Upper lobe of right lung (tissue), 1 donor: ENCODE measurements around the gene CAPNS2. TPM values are rescaled to one million over a fixed set of nuclear protein-coding genes. Genes with fewer than 3 reads are reported as not detected.
A peak's percentile ranks its signal among the peaks of the same experiment; 100 is the strongest.

Source experiments
- ATAC-seq: fragments of 200-7000 bp; cut with Tn5 transposase; one replicate; pipeline ENCODE4 v1.9.1; 2020; ENCODE audit warnings: mild to moderate bottlenecking, moderate library complexity
- DNase-seq: peaks from one replicate; pipeline ENCODE4 v3.0.0-alpha.2; 2020
- H3K27ac ChIP-seq: fragments of 200-600 bp; one replicate; pipeline ENCODE4 v1.8.0; 2022
- H3K27me3 ChIP-seq: fragments of 200-600 bp; one replicate; pipeline ENCODE4 v1.8.0; 2022; ENCODE audit warnings: mild to moderate bottlenecking
- H3K36me3 ChIP-seq: fragments of 200-600 bp; one replicate; pipeline ENCODE4 v1.8.0; 2022
- H3K4me1 ChIP-seq: fragments of 200-600 bp; one replicate; pipeline ENCODE4 v1.8.0; 2022
- H3K4me3 ChIP-seq: fragments of 200-600 bp; one replicate; pipeline ENCODE4 v1.8.0; 2022; ENCODE audit warnings: mild to moderate bottlenecking
- H3K9me3 ChIP-seq: fragments of 200-600 bp; one replicate; pipeline ENCODE4 v1.8.0; 2022
- CTCF ChIP-seq: fragments of 200-600 bp; IDR thresholded peaks from one replicate; pipeline ENCODE4 v1.8.0; 2022; ENCODE audit warnings: antibody characterized with exemption
- intact Hi-C: fragments of 100-400 bp; cut with DNase I; formaldehyde crosslinking; loops from one replicate; pipeline ENCODE4 v1.11.0; 2022
- long read RNA-seq: library from polyadenylated mRNA; unstranded; transcript quantifications from one replicate; pipeline ENCODE4 v2.0.0, GENCODE V29; 2021
- total RNA-seq: library from RNA; stranded (reverse); fragmentation: NEBNext Ultra II Directional; extraction: Animal tissue kit (Norgen Biotek cat#: 25700); gene quantifications from one replicate; pipeline ENCODE4 v1.2.1, GENCODE V29; 2021
- donor health status: DM: no; HTN: yes; CAD: no; lungs with severe emphysema.

CAPNS2 gene
- total RNA-seq: 0.67 TPM
- long read RNA-seq: 0 reads

- Histone ChIP-seq H3K4me3 (no peak within 1 kb of the TSS), H3K9me3 (no peaks in the 10 kb centered on the region), H3K4me1 (peaks cover 16% of the 10 kb centered on the region), H3K27ac (no peak within 1 kb of the TSS), H3K36me3 (no peaks in the 10 kb centered on the region), H3K27me3 (no peaks in the 10 kb centered on the region)
- peak; percentile 61 for DNase-seq
- intact Hi-C loops: no loop called here
- no peak for TF ChIP-seq CTCF
- ATAC-seq: peak; percentile 80
Measured at GRCh38 chr16:55566432-55567175, at the start of gene CAPNS2. CAPNS2 (plus strand) TSS chr16:55566684; CDS start chr16:55566757, 73 bp downstream.

- Histone ChIP-seq H3K36me3 (no peaks in the 10 kb centered on the region), H3K27ac (no peak overlapping the region), H3K9me3 (no peaks in the 10 kb centered on the region), H3K27me3 (no peaks in the 10 kb centered on the region), H3K4me1 (no peaks in the 10 kb centered on the region), H3K4me3 (no peak overlapping the region)
- DNase-seq (no peak), ATAC-seq (no peak)
- intact Hi-C loops: no loop called here
- no peak for TF ChIP-seq CTCF
Measured at GRCh38 chr16:55521792-55522191, 44.7 kb upstream of the CAPNS2 start.

- intact Hi-C loops: no loop called here
- no peak overlapping the region for H3K4me3 ChIP-seq
- H3K9me3 ChIP-seq: no peaks in the 10 kb centered on the region
- no peak overlapping the region for H3K27ac ChIP-seq
- no peaks in the 10 kb centered on the region for H3K36me3 ChIP-seq
- ATAC-seq (no peak), DNase-seq (no peak)
- no peak for TF ChIP-seq CTCF
- H3K4me1 ChIP-seq: no peaks in the 10 kb centered on the region
- H3K27me3 ChIP-seq: no peaks in the 10 kb centered on the region
Measured at GRCh38 chr16:55526441-55526840, 40.0 kb upstream of the CAPNS2 start.

- H3K27ac ChIP-seq: no peak overlapping the region
- TF ChIP-seq CTCF: no peak
- H3K9me3 ChIP-seq: no peaks in the 10 kb centered on the region
- no peak overlapping the region for H3K4me3 ChIP-seq
- intact Hi-C loops: no loop called here
- ATAC-seq (no peak), DNase-seq (no peak)
- no peaks in the 10 kb centered on the region for H3K36me3 ChIP-seq
- no peaks in the 10 kb centered on the region for H3K27me3 ChIP-seq
- no peaks in the 10 kb centered on the region for H3K4me1 ChIP-seq
Measured at GRCh38 chr16:55527885-55528284, 38.6 kb upstream of the CAPNS2 start.

GRCh38 chr16:55529018-55529417 is 37.5 kb upstream of the CAPNS2 start:
- no peak for TF ChIP-seq CTCF
- Histone ChIP-seq H3K27ac (no peak overlapping the region), H3K4me1 (no peaks in the 10 kb centered on the region), H3K36me3 (no peaks in the 10 kb centered on the region), H3K9me3 (no peaks in the 10 kb centered on the region), H3K27me3 (no peaks in the 10 kb centered on the region), H3K4me3 (no peak overlapping the region)
- DNase-seq (no peak), ATAC-seq (no peak)
- intact Hi-C loops: no loop called here
